Measurements from ENCODE around the gene C8A. TPM values are rescaled to one million over a fixed set of nuclear protein-coding genes. Genes with fewer than 3 reads are reported as not detected.

Gene C8A
- total RNA-seq, 1 donor from 2014 or later, result not detected

DNA sequence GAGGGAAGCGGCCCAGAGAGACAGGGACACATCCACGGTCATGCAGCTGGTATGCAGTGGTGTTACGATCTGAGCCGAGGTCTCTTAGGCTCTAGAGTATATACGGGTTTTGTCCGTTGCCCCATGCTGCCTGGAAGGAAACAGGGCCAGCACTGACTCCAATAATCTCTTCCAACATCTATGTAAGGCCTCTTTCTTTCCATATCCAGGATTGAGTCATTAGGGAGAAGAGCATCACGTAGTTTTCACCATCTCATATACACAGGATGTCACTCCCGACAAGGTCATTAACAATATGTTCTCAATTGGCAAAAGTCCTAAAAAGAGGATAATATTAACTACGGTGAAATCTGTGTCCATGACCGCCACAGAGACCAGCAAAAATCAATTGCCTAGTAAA lies 106.8 kb downstream of the C8A start:
- no peak for TF ChIP-seq CTCF (IDR thresholded peaks at IDR 0.05; ENCODE audit: partially characterized antibody, unreplicated experiment)
- no peak overlapping the region for H3K27ac Mint-ChIP-seq (ENCODE audit: unreplicated experiment)
- H3K27me3 Mint-ChIP-seq (ENCODE audit: unreplicated experiment), result peaks cover 3% of the 10 kb centered on the region
- H3K4me3 Mint-ChIP-seq (ENCODE audit: unreplicated experiment), result no peak overlapping the region
- no peak for DNase-seq
- H3K4me1 Mint-ChIP-seq (ENCODE audit: low read depth, unreplicated experiment), result peaks cover 3% of the 10 kb centered on the region
- peaks cover 5% of the 10 kb centered on the region for H3K36me3 Mint-ChIP-seq (ENCODE audit: unreplicated experiment)
- no peaks in the 10 kb centered on the region for H3K9me3 Mint-ChIP-seq (ENCODE audit: unreplicated experiment)

- peaks cover 3% of the 10 kb centered on the region for H3K27me3 Mint-ChIP-seq (ENCODE audit: unreplicated experiment)
- H3K9me3 Mint-ChIP-seq (ENCODE audit: unreplicated experiment), result no peaks in the 10 kb centered on the region
- no peak for DNase-seq
- H3K27ac Mint-ChIP-seq (ENCODE audit: unreplicated experiment), result no peak overlapping the region
- H3K4me1 Mint-ChIP-seq (ENCODE audit: low read depth, unreplicated experiment), result peaks cover 3% of the 10 kb centered on the region
- peaks cover 5% of the 10 kb centered on the region for H3K36me3 Mint-ChIP-seq (ENCODE audit: unreplicated experiment)
- no peak overlapping the region for H3K4me3 Mint-ChIP-seq (ENCODE audit: unreplicated experiment)
- TF ChIP-seq CTCF (IDR thresholded peaks at IDR 0.05; ENCODE audit: partially characterized antibody, unreplicated experiment), result no peak
Observed at GRCh38 chr1:56963667-56964066, 109.1 kb downstream of the C8A start.

DNA sequence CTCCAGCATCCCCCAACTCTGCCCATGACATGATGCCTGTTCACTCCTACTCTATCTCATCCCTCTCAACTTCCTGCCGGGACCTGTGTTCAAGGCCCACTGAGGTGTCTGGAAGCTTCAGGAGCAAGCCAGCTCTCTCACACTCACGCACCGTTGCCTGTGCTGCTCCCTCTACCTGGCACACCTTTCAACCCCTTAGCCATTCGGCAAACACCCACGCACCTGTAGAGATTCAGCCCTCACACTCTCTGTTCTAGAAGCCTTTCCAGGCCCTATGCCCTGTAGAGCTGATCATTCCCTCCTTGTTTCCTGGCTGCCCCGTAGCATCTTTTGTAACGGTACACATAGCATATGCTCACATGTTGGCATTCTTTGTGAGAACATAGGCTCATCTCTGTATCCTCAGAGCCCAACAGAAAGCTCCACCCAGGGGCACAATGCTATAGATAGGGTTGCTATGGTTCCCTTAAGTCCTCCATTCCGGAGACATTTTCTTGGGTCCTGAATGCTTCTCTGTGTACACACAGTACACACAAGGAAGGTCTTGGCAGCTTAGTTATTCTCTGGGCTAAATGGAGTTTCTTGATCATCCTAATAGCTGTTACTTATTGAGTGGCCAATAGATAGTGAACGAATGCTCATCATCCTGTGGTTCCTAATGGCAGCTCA lies 109.9 kb downstream of the C8A start:
- Mint-ChIP-seq H3K4me3 (ENCODE audit: unreplicated experiment) (no peak overlapping the region), H3K36me3 (ENCODE audit: unreplicated experiment) (no peaks in the 10 kb centered on the region), H3K9me3 (ENCODE audit: unreplicated experiment) (no peaks in the 10 kb centered on the region), H3K27ac (ENCODE audit: unreplicated experiment) (no peak overlapping the region), H3K4me1 (ENCODE audit: low read depth, unreplicated experiment) (peaks cover 3% of the 10 kb centered on the region), H3K27me3 (ENCODE audit: unreplicated experiment) (peaks cover 3% of the 10 kb centered on the region)
- TF ChIP-seq CTCF (IDR thresholded peaks at IDR 0.05; ENCODE audit: partially characterized antibody, unreplicated experiment), result no peak
- no peak for DNase-seq

DNA sequence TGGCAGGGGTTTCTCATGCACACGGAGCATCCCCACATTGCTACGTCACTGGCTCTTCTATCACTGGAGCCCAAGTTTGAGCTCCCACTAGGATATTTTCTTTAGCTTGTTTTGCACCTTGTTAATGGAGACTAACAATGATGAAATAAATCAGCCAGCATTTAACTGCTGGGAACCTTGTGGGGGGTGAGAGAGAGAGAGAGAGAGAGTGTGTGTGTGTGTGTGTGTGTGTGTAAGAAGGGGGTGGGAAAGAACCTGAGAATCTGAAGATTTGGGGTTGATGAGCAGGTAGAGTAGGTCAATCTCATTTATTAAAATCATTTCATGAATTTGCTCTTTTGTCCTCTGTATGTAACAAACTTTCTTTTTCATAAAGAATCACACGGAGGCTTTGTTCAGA lies 110.6 kb downstream of the C8A start:
- H3K4me1 Mint-ChIP-seq (ENCODE audit: low read depth, unreplicated experiment), result peaks cover 3% of the 10 kb centered on the region
- no peaks in the 10 kb centered on the region for H3K36me3 Mint-ChIP-seq (ENCODE audit: unreplicated experiment)
- no peaks in the 10 kb centered on the region for H3K9me3 Mint-ChIP-seq (ENCODE audit: unreplicated experiment)
- no peak overlapping the region for H3K27ac Mint-ChIP-seq (ENCODE audit: unreplicated experiment)
- no peak overlapping the region for H3K4me3 Mint-ChIP-seq (ENCODE audit: unreplicated experiment)
- no peak for TF ChIP-seq CTCF (IDR thresholded peaks at IDR 0.05; ENCODE audit: partially characterized antibody, unreplicated experiment)
- DNase-seq, result no peak
- peaks cover 3% of the 10 kb centered on the region for H3K27me3 Mint-ChIP-seq (ENCODE audit: unreplicated experiment)

- no peak for DNase-seq
- Mint-ChIP-seq H3K36me3 (ENCODE audit: unreplicated experiment) (no peaks in the 10 kb centered on the region), H3K9me3 (ENCODE audit: unreplicated experiment) (no peaks in the 10 kb centered on the region), H3K27me3 (ENCODE audit: unreplicated experiment) (peaks cover 5% of the 10 kb centered on the region), H3K4me1 (ENCODE audit: low read depth, unreplicated experiment) (peaks cover 3% of the 10 kb centered on the region), H3K4me3 (ENCODE audit: unreplicated experiment) (no peak within 1 kb of the TSS), H3K27ac (ENCODE audit: unreplicated experiment) (no peak within 1 kb of the TSS)
- no peak for TF ChIP-seq CTCF (IDR thresholded peaks at IDR 0.05; ENCODE audit: partially characterized antibody, unreplicated experiment)
Observed at GRCh38 chr1:56965916-56966697, 111.5 kb downstream of the C8A start, which contains the start of gene C8B. TSS of gene C8B (minus strand) at chr1:56966015. CDS start at chr1:56965948, 67 bp downstream.

Measured in glutamatergic neuron (in vitro differentiated cells).